ENCODE measurements around the gene WDR37.

DNA sequence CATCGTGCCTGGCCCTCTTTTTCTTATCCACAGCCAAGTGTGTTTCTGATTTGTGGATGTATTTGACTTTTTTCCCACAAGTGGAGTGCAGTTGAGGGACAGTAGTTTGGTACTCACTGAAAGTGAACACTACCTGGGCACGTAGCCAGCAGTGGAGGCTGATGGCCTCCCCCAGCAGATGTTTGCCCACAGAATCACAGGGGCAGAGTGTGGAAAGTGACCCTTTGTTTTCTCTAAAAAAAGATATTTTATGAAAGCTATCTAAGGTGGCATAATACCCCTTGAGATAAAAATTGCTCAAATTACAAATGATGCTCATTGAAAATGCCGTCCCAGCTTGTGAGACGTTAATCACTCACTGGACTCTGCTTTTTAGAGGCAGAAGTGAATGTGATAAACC is 29.1 kb downstream of the WDR37 start:
- TF ChIP-seq, protein P1, sequence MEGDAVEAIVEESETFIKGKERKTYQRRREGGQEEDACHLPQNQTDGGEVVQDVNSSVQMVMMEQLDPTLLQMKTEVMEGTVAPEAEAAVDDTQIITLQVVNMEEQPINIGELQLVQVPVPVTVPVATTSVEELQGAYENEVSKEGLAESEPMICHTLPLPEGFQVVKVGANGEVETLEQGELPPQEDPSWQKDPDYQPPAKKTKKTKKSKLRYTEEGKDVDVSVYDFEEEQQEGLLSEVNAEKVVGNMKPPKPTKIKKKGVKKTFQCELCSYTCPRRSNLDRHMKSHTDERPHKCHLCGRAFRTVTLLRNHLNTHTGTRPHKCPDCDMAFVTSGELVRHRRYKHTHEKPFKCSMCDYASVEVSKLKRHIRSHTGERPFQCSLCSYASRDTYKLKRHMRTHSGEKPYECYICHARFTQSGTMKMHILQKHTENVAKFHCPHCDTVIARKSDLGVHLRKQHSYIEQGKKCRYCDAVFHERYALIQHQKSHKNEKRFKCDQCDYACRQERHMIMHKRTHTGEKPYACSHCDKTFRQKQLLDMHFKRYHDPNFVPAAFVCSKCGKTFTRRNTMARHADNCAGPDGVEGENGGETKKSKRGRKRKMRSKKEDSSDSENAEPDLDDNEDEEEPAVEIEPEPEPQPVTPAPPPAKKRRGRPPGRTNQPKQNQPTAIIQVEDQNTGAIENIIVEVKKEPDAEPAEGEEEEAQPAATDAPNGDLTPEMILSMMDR (IDR thresholded peaks at IDR 0.05 in 8 of 11, conservative IDR thresholded peaks at IDR 0.05 in 3 of 11) = no peak
- TF ChIP-seq POLR2A (IDR thresholded peaks at IDR 0.05) = no peak
